ENCODE data around the gene TMEM69. TPM values are rescaled to one million over a fixed set of nuclear protein-coding genes. Genes with fewer than 3 reads are reported as not detected.

The TMEM69 gene
- total and polyA plus RNA-seq, 10 of the 15 experiments (the other 5 are each of a cell fraction or from before 2014, with no cell fraction given), result 44.6 to 162 (median 88.8) TPM

- H3K27ac ChIP-seq (ENCODE audit: control insufficient read depth, insufficient read depth), result no peak overlapping the region
- 100% methylated on average over 2 of the region's 2 CpGs for WGBS (ENCODE audit: insufficient coverage, insufficient replicate concordance, low lambda C conversion rate, missing lambda C conversion rate)
- in situ Hi-C loops (cut with MboI) (no loop called here), intact Hi-C loops (cut with micrococcal nuclease; ENCODE audit: unreplicated experiment) (no loop called here)
- H3K9ac ChIP-seq (ENCODE audit: control insufficient read depth, insufficient read depth, low read length), result no peak overlapping the region
- H2AFZ ChIP-seq (ENCODE audit: control insufficient read depth, low read depth, low read length), result no peak overlapping the region
- peaks cover 20% of the 10 kb centered on the region for H3K79me2 ChIP-seq (ENCODE audit: control insufficient read depth, insufficient read depth, low read length)
- 0 out of 2 replicates have a peak, but pooled peaks cover 3% of the 10 kb centered on the region for H4K20me1 ChIP-seq (ENCODE audit: control insufficient read depth, insufficient read depth)
- SMC1A ChIA-PET (ENCODE audit: uncharacterized antibody, unreplicated experiment), result interaction anchor here (1.6 to 2.0 kb wide), 3 partner anchors 8 to 25 kb away, joined by 4 to 6 read pairs (median 4); no protein-coding TSS in a partner anchor
- no peak for FAIRE-seq
- H3K27me3 ChIP-seq (replicated peaks in 1 of 2; ENCODE audit: control insufficient read depth in 2 of 2, insufficient read depth in 2 of 2, low read length in 1 of 2), result no peaks in the 10 kb centered on the region
- ATAC-seq, result no peak
- no TSS peak for BruUV-seq (replicated peaks)
- POLR2A ChIA-PET, result interaction anchor here (0.5 to 0.6 kb wide), 2 partner anchors 25 to 262 kb away, joined by 3 to 10 read pairs; no protein-coding TSS in a partner anchor
- no peaks in the 10 kb centered on the region for H3K4me1 ChIP-seq (ENCODE audit: control insufficient read depth, insufficient read depth, low read length)
- H3K9me3 ChIP-seq (replicated peaks; ENCODE audit: control insufficient read depth, insufficient read depth, low read length), result no peaks in the 10 kb centered on the region
- no peak for DNase-seq (ENCODE audit: low read depth, low spot score)
- H3K4me3 ChIP-seq, result no peak overlapping the region
- RAD21 ChIA-PET (ENCODE audit: unreplicated experiment), result no interaction called here
- CTCF ChIA-PET, result interaction anchor here (1.2 kb wide), 1 partner anchor 20 kb away, joined by 3 read pairs; no protein-coding TSS in a partner anchor
- H3K36me3 ChIP-seq (ENCODE audit: control insufficient read depth in 2 of 2, insufficient read depth in 2 of 2, low read length in 1 of 2), result peaks cover 15 to 44% of the 10 kb centered on the region in 2 experiments
- H3K4me2 ChIP-seq (ENCODE audit: control insufficient read depth, insufficient read depth), result no peak overlapping the region
- TF ChIP-seq USF1 (IDR thresholded peaks at IDR 0.05; ENCODE audit: borderline replicate concordance, extremely low read length, insufficient read depth, low read depth, low read length), result no peak
- no peak for TF ChIP-seq SPI1 (IDR thresholded peaks at IDR 0.05; ENCODE audit: borderline replicate concordance, insufficient read depth, low read depth, low read length)
- no peak for TF ChIP-seq TCF3 (IDR thresholded peaks at IDR 0.05; ENCODE audit: borderline replicate concordance, insufficient read depth, low read depth, low read length)
- TF ChIP-seq ATF2 (IDR thresholded peaks at IDR 0.05; ENCODE audit: low read length), result no peak
- no peak for TF ChIP-seq CTCF (IDR thresholded peaks at IDR 0.05 in 2 of 3, conservative IDR thresholded peaks at IDR 0.05 in 1 of 3; ENCODE audit: control insufficient read depth in 2 of 3, extremely low read depth in 1 of 3, insufficient read depth in 1 of 3, low read depth in 3 of 3, low read length in 3 of 3)
- TF ChIP-seq USF2 (IDR thresholded peaks at IDR 0.05; ENCODE audit: borderline replicate concordance, low read depth, low read length), result no peak
- no peak for TF ChIP-seq CHD1 (IDR thresholded peaks at IDR 0.05; ENCODE audit: low read depth, low read length)
- TF ChIP-seq E2F4 (IDR thresholded peaks at IDR 0.05; ENCODE audit: low read depth, low read length), result no peak
- no peak for TF ChIP-seq ZSCAN29 (IDR thresholded peaks at IDR 0.05)
- TF ChIP-seq BHLHE40 (IDR thresholded peaks at IDR 0.05; ENCODE audit: borderline replicate concordance in 1 of 2, low read depth in 2 of 2, low read length in 1 of 2), result no peak
- no peak for TF ChIP-seq SMAD5 (IDR thresholded peaks at IDR 0.05; ENCODE audit: low read depth)
- TF ChIP-seq HDAC2 (IDR thresholded peaks at IDR 0.05), result no peak
Measured at GRCh38 chr1:45659222-45659621, 28.8 kb upstream of the TMEM69 start.
